ENCODE results near the gene RAB4B. TPM values are rescaled to one million over a fixed set of nuclear protein-coding genes. Genes with fewer than 3 reads are reported as not detected.
"Not testable (repeated sequence)": the region's sequence is repeated elsewhere in the genome, so short reads cannot be mapped to it uniquely, and the experiment has no call there.

RAB4B gene
- total and polyA plus RNA-seq, 2 of the 13 experiments (the other 11 are each of a cell fraction or from before 2014, with no cell fraction given): 3.3 to 5.4 TPM

- ChIA-PET CTCF (ENCODE audit: low intra/inter-chr PET ratio, low total read pairs) (no interaction called here), POLR2A (no interaction called here)
- no peak overlapping the region for H3K4me2 ChIP-seq (ENCODE audit: low read depth, low read length)
- no peak overlapping the region for H2AFZ ChIP-seq (ENCODE audit: low read length)
- H3K27me3 ChIP-seq (ENCODE audit: control insufficient read depth in 1 of 2, insufficient read depth in 2 of 2, low read length in 2 of 2): no peaks in the 10 kb centered on the region
- no peak overlapping the region for H3K4me3 ChIP-seq (replicated peaks in 1 of 3; ENCODE audit: insufficient read depth in 1 of 3, low read depth in 2 of 3, low read length in 3 of 3)
- intact Hi-C loops (cut with micrococcal nuclease; ENCODE audit: unreplicated experiment) (no loop called here), in situ Hi-C loops (cut with HindIII; ENCODE audit: extremely low pct_ligation_motif_present, low pct_unique_long_range_greater_than_20kb) (loop anchor here (10.0 kb wide), 1 partner anchor 323 kb away; no protein-coding TSS in a partner anchor)
- DNase-seq (ENCODE audit: low spot score): no peak
- FAIRE-seq: no peak
- no peaks in the 10 kb centered on the region for H3K9me3 ChIP-seq (ENCODE audit: low read length)
- H4K20me1 ChIP-seq (ENCODE audit: insufficient read depth, low read length): peaks cover 8% of the 10 kb centered on the region; the same call in 1 of the 2 replicates
- H3K36me3 ChIP-seq (replicated peaks in 1 of 2; ENCODE audit: control insufficient read depth in 1 of 2, insufficient read depth in 2 of 2, low read length in 2 of 2): peaks cover 12 to 20% of the 10 kb centered on the region in 2 experiments; a peak in 4 of 5 replicates
- no peak overlapping the region for H3K9ac ChIP-seq (ENCODE audit: insufficient read depth, low read depth, low read length)
- H3K4me1 ChIP-seq (ENCODE audit: insufficient read depth, low read length): no peaks in the 10 kb centered on the region; the same call in 1 of the 2 replicates
- H3K79me2 ChIP-seq (ENCODE audit: insufficient read depth, low read length): no peaks in the 10 kb centered on the region
- TF ChIP-seq ZNF253 (CRISPR knock-in tag; IDR thresholded peaks at IDR 0.05; ENCODE audit: borderline replicate concordance) (no peak), ZUFSP (CRISPR knock-in tag; IDR thresholded peaks at IDR 0.05; ENCODE audit: borderline replicate concordance) (no peak), ZBTB34 (CRISPR knock-in tag; IDR thresholded peaks at IDR 0.05) (no peak), NBN (conservative IDR thresholded peaks at IDR 0.05) (no peak), ZNF350 (CRISPR knock-in tag; IDR thresholded peaks at IDR 0.05; ENCODE audit: borderline replicate concordance, low read depth) (no peak), ZKSCAN8 (CRISPR knock-in tag; IDR thresholded peaks at IDR 0.05; ENCODE audit: borderline replicate concordance) (no peak), ZC3H13 (CRISPR knock-in tag; IDR thresholded peaks at IDR 0.05) (no peak), MIER3 (CRISPR knock-in tag; IDR thresholded peaks at IDR 0.05; ENCODE audit: borderline replicate concordance) (no peak), NFE2L2 (IDR thresholded peaks at IDR 0.05; ENCODE audit: low read length) (no peak), PAX8 (CRISPR knock-in tag; IDR thresholded peaks at IDR 0.05; ENCODE audit: borderline replicate concordance) (no peak), ZNF124 (CRISPR knock-in tag; IDR thresholded peaks at IDR 0.05) (no peak), DR1 (CRISPR knock-in tag; IDR thresholded peaks at IDR 0.05) (no peak), ZNF263 (CRISPR knock-in tag; IDR thresholded peaks at IDR 0.05) (no peak), SP4 (CRISPR knock-in tag; IDR thresholded peaks at IDR 0.05) (no peak), GABPB1 (CRISPR knock-in tag; IDR thresholded peaks at IDR 0.05) (no peak)
- no TSS peak for BruUV-seq (replicated peaks)
- ATAC-seq: no peak
- H3K27ac ChIP-seq (ENCODE audit: extremely low read length, insufficient read depth, low read length): no peak overlapping the region
- 90% methylated on average over 35 of the region's 35 CpGs for WGBS (ENCODE audit: low lambda C conversion rate)
Measured at GRCh38 chr19:40811478-40812341, 33.7 kb downstream of the RAB4B start.

GRCh38 chr19:40812571-40812970 lies 34.5 kb downstream of the RAB4B start:
- FAIRE-seq; H3K27ac ChIP-seq (ENCODE audit: extremely low read length, insufficient read depth, low read length); H3K4me1 ChIP-seq (ENCODE audit: insufficient read depth, low read length); H3K4me3 ChIP-seq (replicated peaks in 1 of 3; ENCODE audit: insufficient read depth in 1 of 3, low read depth in 2 of 3, low read length in 3 of 3); POLR2A ChIA-PET; BruUV-seq (replicated peaks); intact Hi-C loops (cut with micrococcal nuclease; ENCODE audit: unreplicated experiment); CTCF ChIA-PET (ENCODE audit: low intra/inter-chr PET ratio, low total read pairs); H3K27me3 ChIP-seq (ENCODE audit: control insufficient read depth in 1 of 2, insufficient read depth in 2 of 2, low read length in 2 of 2); H4K20me1 ChIP-seq (ENCODE audit: insufficient read depth, low read length); ATAC-seq; H2AFZ ChIP-seq (ENCODE audit: low read length); H3K9ac ChIP-seq (ENCODE audit: insufficient read depth, low read depth, low read length); DNase-seq (ENCODE audit: low spot score); H3K4me2 ChIP-seq (ENCODE audit: low read depth, low read length); H3K79me2 ChIP-seq (ENCODE audit: insufficient read depth, low read length); H3K9me3 ChIP-seq (ENCODE audit: low read length): not testable (repeated sequence)
- in situ Hi-C loops (cut with HindIII; ENCODE audit: extremely low pct_ligation_motif_present, low pct_unique_long_range_greater_than_20kb): loop anchor here (10.0 kb wide), 1 partner anchor 322 kb away; no protein-coding TSS in a partner anchor
- 88% methylated on average over 7 of the region's 7 CpGs for WGBS (ENCODE audit: low lambda C conversion rate)
- H3K36me3 ChIP-seq (replicated peaks in 1 of 2; ENCODE audit: control insufficient read depth in 1 of 2, insufficient read depth in 2 of 2, low read length in 2 of 2): peaks cover 12 to 16% of the 10 kb centered on the region in 2 experiments; a peak in 4 of 5 replicates
